NCI-H446 (cell line): ENCODE data around the gene TCF12.
"Not testable (repeated sequence)": the region's sequence is repeated elsewhere in the genome, so short reads cannot be mapped to it uniquely, and the experiment has no call there.

Experiments
- DNase-seq, 2 experiments: peaks; one replicate each; lab custom pipeline; 2025; lab: John Stamatoyannopoulos, UW

The TCF12 gene

GRCh38 chr15:57135800-57136199, 217.4 kb downstream of the TCF12 start:
- no peak for DNase-seq

- DNase-seq: peak; percentile 18 to 66
These were observed 219.9 kb downstream of the TCF12 start for GRCh38 chr15:57138349-57138788.

- DNase-seq: no peak
These were observed 225.2 kb downstream of the TCF12 start for GRCh38 chr15:57143511-57144078.

- no peak for DNase-seq
These were observed 226.0 kb downstream of the TCF12 start for GRCh38 chr15:57144448-57144847.

GRCh38 chr15:57146506-57147201, 228.2 kb downstream of the TCF12 start:
- peak; percentile 10 to 52 for DNase-seq

- DNase-seq: no peak
These were observed 229.2 kb downstream of the TCF12 start for GRCh38 chr15:57147621-57148020.

GRCh38 chr15:57148262-57148661, 229.8 kb downstream of the TCF12 start:
- DNase-seq: no peak

- DNase-seq: no peak
These were observed 230.8 kb downstream of the TCF12 start for GRCh38 chr15:57149196-57149595.

- DNase-seq: no peak
These were observed 231.8 kb downstream of the TCF12 start for GRCh38 chr15:57150066-57150865.

GRCh38 chr15:57150866-57151203, 232.4 kb downstream of the TCF12 start:
- not testable (repeated sequence) for DNase-seq

- DNase-seq: no peak
These were observed 233.7 kb downstream of the TCF12 start for GRCh38 chr15:57152133-57152532.

GRCh38 chr15:57152666-57153539, 234.5 kb downstream of the TCF12 start:
- DNase-seq: peak in 1 of 2 experiments; percentile 31

GRCh38 chr15:57156210-57156884, 237.9 kb downstream of the TCF12 start:
- DNase-seq: peak; percentile 61 to 88

GRCh38 chr15:57158589-57158988, 240.1 kb downstream of the TCF12 start:
- peak; percentile 56 to 89 for DNase-seq

- no peak for DNase-seq
These were observed 240.7 kb downstream of the TCF12 start for GRCh38 chr15:57158997-57159668.

- DNase-seq: no peak
These were observed 241.3 kb downstream of the TCF12 start for GRCh38 chr15:57159767-57160166.

GRCh38 chr15:57160823-57161560, 242.5 kb downstream of the TCF12 start:
- DNase-seq: no peak

GRCh38 chr15:57164251-57164650, 245.8 kb downstream of the TCF12 start:
- not testable (repeated sequence) for DNase-seq

- DNase-seq: no peak
These were observed 247.5 kb downstream of the TCF12 start for GRCh38 chr15:57165992-57166391.

- DNase-seq: no peak
These were observed 249.5 kb downstream of the TCF12 start for GRCh38 chr15:57167821-57168395.
